Neural cell (in vitro differentiated cells): ENCODE measurements around the gene AEBP2.

Source experiments
- EP300 ChIP-seq: fragments of 450-650 bp; conservative IDR thresholded peaks from 2 replicates; pipeline ENCODE4 v1.6.1; 2014; ENCODE audit warnings: antibody characterized with exemption, mild to moderate bottlenecking, moderate library complexity; ENCODE audit not compliant: poor library complexity, severe bottlenecking
- MXI1 ChIP-seq: fragments of 450-650 bp; conservative IDR thresholded peaks from 2 replicates; pipeline ENCODE4 v1.6.1; 2014; ENCODE audit warnings: antibody characterized with exemption, mild to moderate bottlenecking; ENCODE audit not compliant: poor library complexity, severe bottlenecking
- POLR2AphosphoS5 ChIP-seq: IDR thresholded peaks from 2 replicates; pipeline ENCODE4 v1.6.1; 2012
- RAD21 ChIP-seq: fragments of 450-650 bp; conservative IDR thresholded peaks from 2 replicates; pipeline ENCODE4 v1.6.1; 2014; ENCODE audit warnings: antibody characterized with exemption, mild to moderate bottlenecking, moderate library complexity
- REST ChIP-seq: IDR thresholded peaks from 2 replicates; pipeline ENCODE4 v1.6.1; 2012; ENCODE audit warnings: borderline replicate concordance
- SMC3 ChIP-seq: fragments of 450-650 bp; conservative IDR thresholded peaks from 2 replicates; pipeline ENCODE4 v1.6.1; 2014; ENCODE audit warnings: antibody characterized with exemption, mild to moderate bottlenecking, moderate library complexity; ENCODE audit not compliant: poor library complexity
- TAF1 ChIP-seq: IDR thresholded peaks from 2 replicates; pipeline ENCODE4 v1.6.1; 2012; ENCODE audit warnings: low read depth
- TF ChIP-seq, protein P1 (sequence below): fragments of 450-650 bp; IDR thresholded peaks from 2 replicates; pipeline ENCODE4 v1.5.1; 2014; ENCODE audit warnings: antibody characterized with exemption, mild to moderate bottlenecking, moderate library complexity; ENCODE audit not compliant: poor library complexity, severe bottlenecking

- TF ChIP-seq EP300 (no peak), REST (no peak), TAF1 (no peak), MXI1 (no peak), SMC3 (no peak), POLR2AphosphoS5 (no peak), RAD21 (no peak)
- TF ChIP-seq, protein P1, sequence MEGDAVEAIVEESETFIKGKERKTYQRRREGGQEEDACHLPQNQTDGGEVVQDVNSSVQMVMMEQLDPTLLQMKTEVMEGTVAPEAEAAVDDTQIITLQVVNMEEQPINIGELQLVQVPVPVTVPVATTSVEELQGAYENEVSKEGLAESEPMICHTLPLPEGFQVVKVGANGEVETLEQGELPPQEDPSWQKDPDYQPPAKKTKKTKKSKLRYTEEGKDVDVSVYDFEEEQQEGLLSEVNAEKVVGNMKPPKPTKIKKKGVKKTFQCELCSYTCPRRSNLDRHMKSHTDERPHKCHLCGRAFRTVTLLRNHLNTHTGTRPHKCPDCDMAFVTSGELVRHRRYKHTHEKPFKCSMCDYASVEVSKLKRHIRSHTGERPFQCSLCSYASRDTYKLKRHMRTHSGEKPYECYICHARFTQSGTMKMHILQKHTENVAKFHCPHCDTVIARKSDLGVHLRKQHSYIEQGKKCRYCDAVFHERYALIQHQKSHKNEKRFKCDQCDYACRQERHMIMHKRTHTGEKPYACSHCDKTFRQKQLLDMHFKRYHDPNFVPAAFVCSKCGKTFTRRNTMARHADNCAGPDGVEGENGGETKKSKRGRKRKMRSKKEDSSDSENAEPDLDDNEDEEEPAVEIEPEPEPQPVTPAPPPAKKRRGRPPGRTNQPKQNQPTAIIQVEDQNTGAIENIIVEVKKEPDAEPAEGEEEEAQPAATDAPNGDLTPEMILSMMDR = no peak
Observed at GRCh38 chr12:19485240-19485639, 45.9 kb downstream of the AEBP2 start.
